ENCODE measurements around the gene TFAP2A. TPM values are rescaled to one million over a fixed set of nuclear protein-coding genes. Genes with fewer than 3 reads are reported as not detected.

The TFAP2A gene
- total RNA-seq, 2 donors from 2014 or later, result 0.12 TPM; not detected in 1

GRCh38 chr6:10448096-10448495 lies 33.2 kb upstream of the TFAP2A start:
- no peak for DNase-seq (ENCODE audit: low spot score)
- no peak for TF ChIP-seq CTCF (IDR thresholded peaks at IDR 0.05)
- Histone ChIP-seq H3K36me3 (no peaks in the 10 kb centered on the region), H3K4me1 (no peaks in the 10 kb centered on the region), H3K9me3 (no peaks in the 10 kb centered on the region), H3K4me3 (no peak overlapping the region), H3K27me3 (no peaks in the 10 kb centered on the region), H3K27ac (no peak overlapping the region)

- Histone ChIP-seq H3K27me3 (no peaks in the 10 kb centered on the region), H3K36me3 (no peaks in the 10 kb centered on the region), H3K4me1 (no peaks in the 10 kb centered on the region), H3K9me3 (no peaks in the 10 kb centered on the region), H3K27ac (no peak overlapping the region), H3K4me3 (no peak overlapping the region)
- no peak for DNase-seq (ENCODE audit: low spot score)
- TF ChIP-seq CTCF (IDR thresholded peaks at IDR 0.05), result no peak
Observed at GRCh38 chr6:10446548-10446947, 31.7 kb upstream of the TFAP2A start.

DNA sequence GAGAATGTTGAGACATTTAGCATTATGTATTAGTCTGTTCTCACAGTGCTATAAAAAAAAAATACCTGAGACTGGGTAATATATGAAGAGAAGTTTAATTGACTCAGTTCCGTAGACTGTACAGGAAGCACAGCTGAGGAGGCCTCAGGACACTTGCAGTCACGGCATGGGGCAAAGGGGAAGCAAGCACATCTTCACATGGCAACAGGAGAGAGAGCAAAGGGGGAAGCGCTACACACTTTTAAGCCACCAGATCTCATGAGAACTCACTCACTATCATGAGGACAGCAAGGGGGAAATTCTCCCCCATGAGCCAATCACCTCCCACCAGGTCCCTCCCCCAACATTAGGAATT lies 26.8 kb upstream of the TFAP2A start:
- TF ChIP-seq CTCF (IDR thresholded peaks at IDR 0.05), result no peak

DNA sequence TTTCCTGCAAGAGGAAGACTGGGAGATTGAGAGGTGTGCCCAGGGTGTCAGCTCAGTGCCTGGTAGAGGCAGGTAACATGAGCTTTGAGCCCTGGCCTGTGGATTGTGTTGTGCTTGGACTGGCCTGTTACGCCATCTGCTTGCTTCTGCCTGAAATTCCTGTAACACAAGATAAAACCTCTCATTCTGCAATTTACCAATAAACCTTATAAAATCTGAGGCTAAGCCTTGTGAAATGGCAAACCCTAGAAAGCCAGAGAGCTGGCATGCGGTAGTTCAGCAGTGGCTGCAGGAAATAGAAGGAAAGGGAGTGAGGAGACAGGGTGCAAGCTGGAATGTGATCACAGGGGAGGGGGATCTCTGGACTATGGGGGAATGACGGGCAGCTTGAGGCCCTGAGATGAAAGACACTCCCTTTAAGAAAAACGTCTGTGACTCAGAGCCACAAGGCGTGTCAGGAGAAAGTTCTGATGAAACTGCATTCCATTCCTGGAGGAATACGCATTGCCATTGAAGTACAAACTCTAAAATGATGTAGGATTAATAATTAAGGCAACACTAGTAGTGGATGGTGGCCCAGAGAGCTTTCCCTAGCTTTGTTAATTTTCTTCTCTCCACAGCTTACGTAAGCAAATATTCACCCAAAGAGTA lies 26.3 kb upstream of the TFAP2A start:
- DNase-seq (ENCODE audit: low spot score), result no peak
- Histone ChIP-seq H3K36me3 (no peaks in the 10 kb centered on the region), H3K4me1 (no peaks in the 10 kb centered on the region), H3K4me3 (no peak overlapping the region), H3K27me3 (no peaks in the 10 kb centered on the region), H3K9me3 (no peaks in the 10 kb centered on the region), H3K27ac (no peak overlapping the region)
- no peak for TF ChIP-seq CTCF (IDR thresholded peaks at IDR 0.05)

More for the DNA sequence above, 26.8 kb upstream of the TFAP2A start:
- H3K27me3 ChIP-seq, result no peaks in the 10 kb centered on the region
- no peak for DNase-seq (ENCODE audit: low spot score)
- no peaks in the 10 kb centered on the region for H3K9me3 ChIP-seq
- H3K36me3 ChIP-seq, result no peaks in the 10 kb centered on the region
- H3K4me3 ChIP-seq, result no peak overlapping the region
- H3K27ac ChIP-seq, result no peak overlapping the region
- no peaks in the 10 kb centered on the region for H3K4me1 ChIP-seq

DNA sequence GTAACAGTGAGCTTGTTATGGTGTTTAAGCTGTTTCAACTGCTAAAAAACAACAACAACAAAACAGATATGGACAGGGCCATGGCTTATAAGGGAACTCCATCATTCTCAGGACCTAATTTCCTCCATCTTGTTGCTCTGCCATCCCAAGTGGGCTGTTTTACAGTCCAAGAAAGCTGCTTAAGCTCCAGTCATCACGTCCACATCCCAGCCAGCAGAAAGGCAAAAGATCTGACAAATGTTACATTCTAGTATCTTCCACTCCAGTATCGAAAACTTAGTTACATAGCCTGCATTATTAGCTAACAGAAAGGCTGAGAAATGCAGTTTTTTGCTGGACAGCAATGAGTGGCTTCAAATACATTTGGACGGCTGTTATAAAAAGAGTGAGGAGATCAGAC lies 23.0 kb upstream of the TFAP2A start:
- no peaks in the 10 kb centered on the region for H3K9me3 ChIP-seq
- no peaks in the 10 kb centered on the region for H3K36me3 ChIP-seq
- TF ChIP-seq CTCF (IDR thresholded peaks at IDR 0.05), result no peak
- H3K27me3 ChIP-seq, result no peaks in the 10 kb centered on the region
- DNase-seq (ENCODE audit: low spot score), result no peak
- no peak overlapping the region for H3K27ac ChIP-seq
- H3K4me3 ChIP-seq, result no peak overlapping the region
- no peaks in the 10 kb centered on the region for H3K4me1 ChIP-seq

- DNase-seq (ENCODE audit: low spot score), result no peak
- no peaks in the 10 kb centered on the region for H3K4me1 ChIP-seq
- H3K4me3 ChIP-seq, result no peak overlapping the region
- H3K9me3 ChIP-seq, result no peaks in the 10 kb centered on the region
- no peak for TF ChIP-seq CTCF (IDR thresholded peaks at IDR 0.05)
- no peak overlapping the region for H3K27ac ChIP-seq
- no peaks in the 10 kb centered on the region for H3K36me3 ChIP-seq
- H3K27me3 ChIP-seq, result no peaks in the 10 kb centered on the region
Observed at GRCh38 chr6:10434235-10434634, 19.4 kb upstream of the TFAP2A start.
